Fibroblast of skin of right quadriceps (primary cell): ENCODE results near the gene CYP1B1.
"Not testable (repeated sequence)": the region's sequence is repeated elsewhere in the genome, so short reads cannot be mapped to it uniquely, and the experiment has no call there.

Experiments used
- DNase-seq: peaks from one replicate; pipeline ENCODE4 v3.0.0-alpha.2; 2013

CYP1B1 gene

DNA sequence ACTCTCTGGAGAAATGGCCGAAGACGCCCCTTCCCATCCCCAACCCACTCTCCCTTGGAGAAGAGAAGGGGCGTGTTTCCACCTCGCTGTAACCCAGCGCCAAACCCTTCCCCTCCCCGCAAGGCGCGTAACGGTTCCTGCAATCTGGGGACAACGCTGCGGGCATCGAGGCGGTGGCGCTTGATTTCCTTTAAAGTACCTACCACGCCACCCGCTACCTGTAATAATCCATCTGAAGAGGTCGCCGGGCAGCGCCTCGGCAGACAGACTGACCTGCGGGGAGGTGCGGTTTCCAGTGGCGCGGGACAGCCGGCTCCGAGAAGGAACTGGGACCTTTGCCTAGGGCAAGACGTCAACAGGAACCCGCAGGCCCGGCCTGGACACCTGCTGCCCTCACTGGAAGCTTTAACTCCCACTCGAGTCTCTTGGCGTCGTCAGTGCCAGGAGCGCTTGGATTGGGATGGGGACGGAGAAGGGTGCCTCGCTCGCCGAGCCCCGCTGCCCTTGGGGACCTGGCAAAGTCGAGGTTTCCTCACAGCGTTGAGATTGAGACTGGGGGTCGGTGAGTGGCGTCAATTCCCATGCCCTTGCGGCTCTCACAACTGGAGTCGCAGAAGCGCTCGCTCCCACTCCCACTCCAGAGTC is at the start of gene CYP1B1:
CYP1B1 (minus strand) TSS at position 645 of the 645 bp plus-strand sequence. CDS start 763 bp downstream, outside the sequence.
- DNase-seq = no peak

DNA sequence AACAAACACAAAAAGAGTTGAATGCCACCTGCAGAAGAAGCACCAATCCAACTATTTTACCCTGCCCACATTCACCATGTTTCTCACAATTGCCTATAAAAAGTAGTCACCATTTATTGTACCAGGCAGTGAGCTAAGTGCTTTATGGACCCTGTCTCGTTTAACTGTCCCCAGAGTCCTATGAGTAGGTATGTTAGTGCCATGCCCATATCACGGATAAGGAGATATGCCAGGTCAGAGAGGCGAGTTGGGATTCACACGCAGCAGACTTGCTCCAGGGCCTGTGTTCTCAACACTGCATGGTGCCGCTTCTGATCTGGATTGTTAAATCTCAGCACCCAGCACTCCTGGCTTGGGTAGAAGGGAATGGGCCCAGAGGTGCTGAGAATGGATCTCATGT is 49.1 kb upstream of the CYP1B1 start:
- DNase-seq = no peak

DNA sequence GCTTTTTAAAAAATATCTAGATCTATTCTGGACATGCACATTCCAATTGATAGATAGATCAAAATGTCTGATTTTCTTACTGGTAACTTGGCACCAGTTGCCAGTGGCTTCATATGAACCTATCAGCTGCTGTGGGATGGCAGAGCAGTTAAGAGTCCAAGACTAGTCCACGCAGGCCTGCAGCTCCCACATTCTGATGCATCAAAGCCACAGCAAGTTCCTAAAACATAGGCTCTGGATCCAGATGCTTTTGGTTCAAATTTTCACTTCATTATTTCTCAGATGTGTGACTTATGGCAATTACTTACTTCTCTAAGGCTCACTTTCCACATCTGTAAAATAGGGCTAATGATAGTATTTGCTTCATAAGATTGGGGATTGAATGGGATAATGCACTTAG is 48.0 kb upstream of the CYP1B1 start:
- no peak for DNase-seq

DNA sequence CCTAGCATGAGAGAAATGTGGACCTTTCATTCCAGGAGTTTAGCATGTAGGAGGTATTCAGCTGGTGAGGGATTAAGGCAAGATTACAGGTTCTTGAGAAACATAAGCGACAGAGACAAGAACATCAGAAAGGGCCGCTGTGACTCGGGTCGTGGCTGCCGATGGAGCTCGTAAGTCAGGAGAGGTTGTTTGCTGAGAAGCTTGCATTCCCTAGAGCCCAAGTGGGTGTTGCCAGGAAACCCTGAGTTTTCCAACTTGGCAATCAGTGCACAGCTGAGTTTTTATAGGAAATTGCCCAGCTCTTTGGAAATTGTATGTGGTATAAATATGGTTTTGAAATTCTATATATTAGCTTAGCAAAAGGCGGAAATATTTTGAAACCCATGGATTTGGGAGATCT is 46.4 kb upstream of the CYP1B1 start:
- peak; percentile 46 for DNase-seq

DNA sequence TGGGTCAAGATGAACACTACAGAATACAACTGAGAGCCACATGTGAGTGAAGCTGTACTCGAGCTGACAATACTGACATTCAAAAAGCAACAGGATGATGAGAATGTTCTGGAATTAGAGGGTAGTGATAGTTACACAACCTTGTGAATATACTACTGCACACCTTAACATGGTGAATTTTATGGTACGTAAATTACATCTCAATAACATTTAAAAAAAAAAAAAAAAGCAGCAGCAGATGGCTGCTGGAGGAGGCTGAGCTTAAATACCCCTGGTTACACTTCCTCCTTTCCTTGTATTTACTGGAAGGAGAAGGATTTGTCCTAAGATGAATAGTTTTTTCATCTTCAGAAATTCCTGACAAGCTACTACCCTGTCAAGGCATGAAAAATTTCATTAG is 45.5 kb upstream of the CYP1B1 start:
- DNase-seq = no peak

DNA sequence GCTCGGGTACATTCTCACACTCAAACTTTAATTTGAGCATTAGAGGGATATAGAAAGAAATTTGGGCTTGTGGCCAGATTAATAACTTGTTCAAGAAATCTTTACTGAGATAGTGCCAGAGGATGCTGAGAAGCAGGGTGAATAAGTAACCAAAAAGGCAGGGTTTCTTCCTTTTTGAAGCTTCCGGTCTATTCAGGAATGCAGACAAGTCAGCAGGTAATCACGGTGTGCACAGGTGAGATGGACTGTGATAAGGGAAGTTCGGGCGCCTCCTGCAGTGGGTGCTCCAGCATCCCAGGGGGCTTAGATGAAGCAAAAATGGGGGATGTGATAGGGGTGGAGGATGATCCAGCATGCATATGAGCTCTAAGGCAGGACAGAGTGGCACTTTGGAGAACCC is 44.9 kb upstream of the CYP1B1 start:
- no peak for DNase-seq

DNA sequence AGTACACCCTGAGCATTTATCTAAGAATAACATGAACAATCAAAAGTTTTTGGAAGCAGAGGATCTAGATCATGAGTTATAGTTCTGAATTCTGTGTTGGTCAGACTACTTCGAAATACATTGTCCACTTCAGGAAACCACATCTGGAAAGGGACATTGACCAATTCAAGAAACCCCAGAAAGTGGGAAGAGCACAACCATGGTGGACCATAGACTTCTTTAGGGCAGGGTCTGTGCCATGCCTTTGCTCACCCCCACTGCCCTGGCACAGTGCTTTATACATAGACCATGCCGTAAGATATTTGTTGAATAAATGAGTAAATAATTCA is 44.3 kb upstream of the CYP1B1 start:
- no peak for DNase-seq

DNA sequence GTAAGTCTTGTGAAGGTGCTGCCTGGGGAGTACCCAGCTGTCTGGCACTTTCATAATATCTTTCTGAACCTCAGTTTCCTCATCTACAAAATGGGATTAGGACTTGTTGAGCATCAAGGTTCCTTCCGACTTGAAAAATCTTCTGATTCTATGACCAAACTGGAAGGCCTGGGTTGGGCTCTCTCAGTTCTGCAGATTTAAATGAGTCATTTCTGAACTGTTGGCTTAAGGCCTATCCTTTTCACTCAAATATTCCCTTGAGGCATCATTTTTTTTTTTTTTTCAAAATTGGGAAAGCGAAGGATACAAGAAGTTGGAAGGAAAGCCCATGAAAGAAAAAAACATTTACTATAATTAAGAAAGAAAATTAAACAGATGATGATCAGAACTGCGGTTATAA is 40.8 kb upstream of the CYP1B1 start:
- peak; percentile 69 for DNase-seq

DNA sequence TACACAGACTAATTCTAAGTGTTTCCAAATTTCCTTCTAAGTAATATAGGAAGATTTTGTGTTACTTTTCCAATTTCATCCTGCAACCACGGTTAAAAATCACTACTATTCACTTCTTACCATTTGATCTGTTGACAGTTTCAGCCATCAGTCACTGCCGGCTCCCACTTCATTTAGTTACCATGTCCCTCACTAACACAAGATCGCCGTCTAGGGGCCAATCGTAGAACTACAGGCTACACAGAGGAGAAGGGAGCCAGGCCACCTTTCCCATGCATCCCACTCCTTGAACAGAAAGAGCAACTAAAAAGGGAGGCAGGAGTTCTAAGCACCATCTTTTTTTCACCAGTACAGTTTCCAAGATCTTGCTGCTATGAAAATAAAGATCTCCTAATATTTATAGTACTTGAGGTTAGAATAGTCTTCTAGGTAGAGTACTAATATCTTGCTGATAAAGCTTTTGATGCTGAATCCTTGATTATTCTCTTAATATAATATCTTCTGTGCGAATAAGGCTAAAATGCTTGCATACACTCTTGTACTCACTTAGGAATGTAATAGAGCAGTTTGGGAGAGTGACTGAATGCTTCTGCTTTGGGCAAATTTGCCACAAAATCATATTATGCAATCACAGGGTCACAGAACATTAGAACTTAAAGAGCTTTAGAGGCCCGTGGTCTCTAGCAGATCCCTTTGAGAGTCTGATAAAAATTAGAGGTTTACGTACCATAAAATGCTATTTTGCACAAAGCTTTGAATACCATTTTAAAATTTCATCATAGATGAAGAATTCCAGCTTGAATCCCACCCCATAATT is 39.5 kb upstream of the CYP1B1 start:
- DNase-seq = peak; percentile 79

DNA sequence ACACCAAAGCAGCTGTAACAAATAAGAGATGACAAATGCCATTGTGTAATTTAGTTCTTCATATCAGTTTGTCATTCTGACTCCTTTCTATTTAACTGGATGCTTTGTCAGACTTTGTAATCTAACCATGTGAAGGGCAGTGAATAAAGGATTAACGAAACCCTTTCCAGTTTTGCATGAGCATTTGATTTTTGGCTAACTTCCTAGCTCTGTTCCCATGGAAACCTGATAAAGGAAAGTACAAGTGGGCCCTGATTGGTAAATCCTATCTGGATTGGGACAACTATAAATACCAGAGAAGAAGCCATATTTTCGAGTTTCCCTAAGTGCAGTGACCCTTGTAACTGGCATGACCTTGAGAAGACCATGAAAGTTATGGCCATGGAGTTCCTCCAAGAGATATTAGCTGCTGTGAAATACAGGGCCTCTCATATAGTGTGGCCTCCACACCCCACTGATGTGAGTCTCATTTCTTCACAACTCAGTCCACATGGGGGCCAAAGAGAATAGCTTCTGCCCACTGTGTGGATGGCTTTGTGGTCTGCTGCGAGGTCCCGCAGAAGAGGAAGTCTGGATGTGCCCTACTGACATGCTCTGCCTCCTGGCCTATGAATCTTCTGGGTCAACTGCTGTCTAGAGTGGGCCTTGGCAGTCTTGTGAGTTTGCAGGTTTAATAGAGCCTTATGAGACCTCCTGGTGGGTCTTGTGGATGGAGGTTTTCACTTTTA is 38.2 kb upstream of the CYP1B1 start:
- peak; percentile 50 for DNase-seq

DNA sequence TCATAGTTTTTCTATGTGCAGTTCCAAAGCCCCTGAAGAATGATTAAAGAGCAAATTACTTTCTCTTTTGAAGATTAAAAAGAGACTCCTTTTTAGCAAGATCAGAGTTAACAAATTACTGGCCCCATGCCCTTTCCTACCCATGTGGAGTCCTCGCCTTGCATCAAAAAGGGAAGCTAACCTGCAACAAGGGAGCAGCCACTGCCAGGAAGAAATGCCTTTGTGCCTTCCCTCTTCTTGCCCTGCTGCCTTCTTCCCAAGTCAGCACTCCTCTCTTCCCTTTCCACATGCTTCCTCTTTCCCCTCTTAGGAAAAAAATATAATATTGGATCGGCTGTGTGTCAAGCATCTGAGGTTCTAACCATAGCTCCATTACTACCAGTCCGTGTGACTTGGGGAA is 37.1 kb upstream of the CYP1B1 start:
- no peak for DNase-seq

DNA sequence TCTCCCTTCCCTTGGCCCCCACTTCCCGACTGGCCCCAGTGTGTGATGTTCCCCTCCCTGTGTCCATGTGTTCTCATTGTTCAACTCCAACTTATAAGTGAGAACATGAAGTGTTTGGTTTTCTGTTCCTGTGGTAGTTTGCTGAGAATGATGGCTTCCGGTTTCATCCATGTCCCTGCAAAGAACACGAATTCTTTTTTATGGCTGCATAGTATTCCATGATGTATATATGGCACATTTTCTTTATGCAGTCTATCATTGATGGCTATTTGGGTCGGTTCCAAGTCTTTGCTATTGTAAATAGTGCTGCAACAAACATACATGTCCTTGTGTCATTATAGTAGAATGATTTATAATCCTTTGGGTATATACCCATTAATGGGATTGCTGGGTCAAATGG is 35.4 kb upstream of the CYP1B1 start:
- not testable (repeated sequence) for DNase-seq

DNA sequence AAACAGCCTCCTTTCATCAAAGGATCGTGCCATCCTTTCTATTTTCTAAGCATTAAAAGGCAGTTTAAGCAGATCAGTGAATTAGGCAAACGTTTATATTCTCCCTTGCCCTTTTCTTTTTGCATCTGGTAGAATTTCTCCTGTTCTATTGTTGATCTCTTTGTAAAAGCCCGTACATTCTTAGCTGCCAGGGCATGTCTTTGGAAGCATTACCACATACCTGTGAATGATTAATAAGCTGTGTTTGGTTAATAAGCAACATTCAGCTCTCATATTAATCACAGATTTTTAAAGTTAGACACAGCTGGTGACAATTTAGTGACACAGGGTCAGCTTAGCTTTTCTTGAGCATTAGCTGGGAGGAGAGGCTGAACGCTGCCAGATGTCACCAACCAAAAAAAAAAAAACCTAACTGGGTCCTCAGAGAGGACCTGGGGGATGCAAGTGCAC is 33.8 kb upstream of the CYP1B1 start:
- peak; percentile 66 for DNase-seq

DNA sequence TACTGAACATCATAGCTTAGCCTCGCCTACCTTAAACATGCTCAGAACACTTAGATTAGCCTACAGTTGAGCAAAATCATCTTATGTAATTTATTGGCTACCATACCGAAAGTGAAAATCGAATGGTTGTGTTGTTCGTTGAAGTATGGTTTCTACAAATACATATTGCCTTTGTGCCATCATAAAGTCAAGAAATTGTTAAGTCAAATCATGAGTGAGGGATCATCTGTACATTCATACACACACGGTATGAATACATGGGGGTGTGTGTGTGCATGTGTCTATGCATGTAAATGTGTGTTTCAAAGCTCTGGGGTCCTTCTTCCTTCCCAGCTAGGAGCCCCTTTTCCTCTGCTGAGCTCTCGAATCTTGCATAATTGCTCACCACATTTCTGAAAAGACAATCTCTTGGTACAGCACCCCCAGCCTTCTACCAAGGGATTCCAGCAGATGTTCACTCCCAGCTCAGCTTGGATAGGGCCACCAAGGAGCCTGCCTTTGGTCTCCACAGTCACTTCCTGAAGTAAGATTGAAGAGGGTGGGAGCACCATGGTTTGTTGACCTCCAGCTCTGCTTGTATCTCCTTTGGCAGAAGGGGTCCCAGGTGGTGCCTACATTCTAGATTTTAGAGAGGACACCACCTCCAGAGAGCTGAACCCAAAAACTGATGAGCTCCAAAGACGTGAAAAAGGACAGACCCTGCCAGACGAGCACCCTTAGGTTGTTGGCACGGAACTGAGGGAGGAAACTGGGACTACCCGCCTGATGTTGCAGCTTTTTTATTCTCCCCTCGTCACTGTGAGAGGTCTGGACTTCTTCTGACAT is 33.2 kb upstream of the CYP1B1 start:
- DNase-seq = no peak

DNA sequence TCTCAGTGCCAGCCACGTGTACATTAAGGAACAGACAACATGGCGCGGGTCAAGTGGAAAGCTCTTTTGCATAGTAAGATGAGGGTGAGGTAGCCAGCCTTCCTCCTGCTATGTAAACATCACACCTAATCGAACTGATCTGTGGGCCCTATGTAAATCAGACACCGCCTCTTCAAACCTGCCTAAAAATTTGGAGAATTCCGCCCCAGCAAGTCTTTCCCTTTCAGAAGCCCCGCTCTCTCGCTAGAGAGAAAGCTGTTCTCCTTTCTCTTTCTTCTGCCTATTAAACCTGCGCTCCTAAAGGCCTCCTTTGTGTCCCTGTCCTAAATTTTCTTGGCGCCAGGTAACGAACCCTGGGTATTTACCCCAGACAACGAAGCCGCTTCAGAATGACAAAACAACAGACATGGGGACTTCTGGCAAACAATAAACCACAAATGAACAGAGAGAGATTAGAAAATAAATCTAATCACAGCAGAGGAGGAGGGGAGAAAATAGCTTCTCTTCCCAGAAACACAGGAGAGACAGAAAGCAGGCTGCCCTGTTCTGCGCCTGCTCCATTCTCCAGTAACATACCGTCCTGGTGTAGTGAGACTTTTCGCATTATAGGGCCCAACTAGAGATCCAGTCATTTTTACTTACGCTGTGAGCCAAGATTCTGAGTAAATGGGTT is 31.9 kb upstream of the CYP1B1 start:
- no peak for DNase-seq

DNA sequence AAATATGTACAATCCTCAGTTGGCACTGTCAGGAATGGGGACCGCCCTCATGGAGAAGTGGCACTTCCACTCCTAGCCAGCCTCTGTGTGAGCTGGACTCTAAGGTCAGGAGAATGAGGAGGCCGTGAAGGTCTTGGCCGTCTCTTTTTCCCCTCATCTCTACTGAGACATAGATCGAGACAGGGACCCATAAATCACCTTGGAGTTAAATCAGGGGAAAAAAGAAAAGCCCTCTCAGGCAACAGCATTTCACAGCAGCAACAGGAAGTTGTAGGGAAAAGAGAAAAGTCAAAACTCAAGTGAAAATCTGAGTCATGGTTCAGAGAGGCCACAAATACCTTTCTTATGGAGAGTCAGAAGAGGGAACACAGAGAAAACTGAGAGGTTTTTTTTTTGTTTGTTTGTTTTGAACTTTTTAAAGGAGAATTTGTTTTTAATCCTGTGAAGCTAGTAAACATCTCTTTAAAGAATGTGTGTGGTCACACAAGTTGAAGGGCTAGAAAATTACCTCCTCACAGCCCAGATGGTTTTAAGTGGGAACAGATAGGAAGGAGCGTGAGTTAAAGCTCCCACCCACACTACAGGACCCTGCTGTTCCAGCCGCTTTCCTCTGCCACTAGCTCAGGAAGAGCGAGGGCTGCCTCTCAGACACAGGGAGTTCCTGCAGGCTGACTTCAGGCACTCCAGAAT is 30.6 kb upstream of the CYP1B1 start:
- peak; percentile 85 for DNase-seq

DNA sequence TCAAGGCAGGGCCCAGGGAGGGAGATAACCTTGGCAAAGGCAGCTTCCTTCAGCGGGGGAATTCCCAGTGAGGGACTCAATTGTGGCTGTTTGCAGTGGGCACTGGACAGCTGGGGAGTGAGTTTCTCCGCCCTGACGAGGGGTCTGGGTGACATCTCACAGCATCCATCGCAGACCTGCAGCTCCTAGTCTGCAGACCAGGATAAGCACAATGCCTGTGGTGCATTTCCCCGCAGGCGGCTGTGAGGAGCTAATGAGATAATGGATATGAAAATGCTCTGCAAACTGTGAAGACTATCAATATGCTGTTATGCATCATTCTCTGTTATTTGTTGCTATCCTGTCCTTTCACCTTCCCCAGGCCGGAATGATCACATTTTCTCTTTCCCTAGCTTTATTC is 30.0 kb upstream of the CYP1B1 start:
- DNase-seq = no peak

DNA sequence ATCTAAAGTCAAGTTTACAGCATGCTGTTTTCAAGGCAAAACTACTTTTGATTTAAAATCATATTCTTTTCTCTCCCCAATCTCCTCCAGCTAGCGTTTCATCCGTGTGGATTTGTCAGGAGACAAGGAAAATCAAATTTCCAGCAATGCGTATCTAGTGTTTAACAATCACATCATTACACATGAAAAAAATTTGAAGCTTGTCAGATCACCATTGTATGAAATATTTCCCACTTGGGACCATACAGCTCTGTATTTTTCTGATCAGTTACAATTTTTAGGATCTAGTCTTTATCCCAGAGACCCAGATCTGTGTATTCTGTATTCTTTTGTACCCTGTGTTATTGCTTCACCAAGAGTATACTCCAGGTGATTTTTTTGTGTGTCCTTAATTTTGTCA is 28.6 kb upstream of the CYP1B1 start:
- DNase-seq = no peak

DNA sequence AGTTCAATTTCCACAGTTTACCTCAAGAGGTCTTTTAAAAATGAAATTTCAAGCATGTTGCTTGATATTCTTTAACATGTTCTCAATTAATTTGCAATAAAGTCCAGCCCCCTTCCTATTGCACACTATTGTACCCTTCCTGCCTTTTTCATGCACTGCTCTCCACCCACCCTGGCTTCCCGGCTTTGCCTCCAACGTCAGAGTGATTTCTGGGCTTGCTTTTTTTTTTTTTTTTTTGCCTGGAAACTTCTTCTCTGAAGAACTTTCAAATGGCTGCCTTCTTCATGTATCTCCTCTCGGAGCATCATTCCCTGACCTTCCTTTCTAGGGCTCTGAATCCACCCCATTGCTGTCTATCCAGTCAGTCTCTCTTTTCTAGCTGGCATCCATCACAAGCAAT is 24.4 kb upstream of the CYP1B1 start:
- no peak for DNase-seq

DNA sequence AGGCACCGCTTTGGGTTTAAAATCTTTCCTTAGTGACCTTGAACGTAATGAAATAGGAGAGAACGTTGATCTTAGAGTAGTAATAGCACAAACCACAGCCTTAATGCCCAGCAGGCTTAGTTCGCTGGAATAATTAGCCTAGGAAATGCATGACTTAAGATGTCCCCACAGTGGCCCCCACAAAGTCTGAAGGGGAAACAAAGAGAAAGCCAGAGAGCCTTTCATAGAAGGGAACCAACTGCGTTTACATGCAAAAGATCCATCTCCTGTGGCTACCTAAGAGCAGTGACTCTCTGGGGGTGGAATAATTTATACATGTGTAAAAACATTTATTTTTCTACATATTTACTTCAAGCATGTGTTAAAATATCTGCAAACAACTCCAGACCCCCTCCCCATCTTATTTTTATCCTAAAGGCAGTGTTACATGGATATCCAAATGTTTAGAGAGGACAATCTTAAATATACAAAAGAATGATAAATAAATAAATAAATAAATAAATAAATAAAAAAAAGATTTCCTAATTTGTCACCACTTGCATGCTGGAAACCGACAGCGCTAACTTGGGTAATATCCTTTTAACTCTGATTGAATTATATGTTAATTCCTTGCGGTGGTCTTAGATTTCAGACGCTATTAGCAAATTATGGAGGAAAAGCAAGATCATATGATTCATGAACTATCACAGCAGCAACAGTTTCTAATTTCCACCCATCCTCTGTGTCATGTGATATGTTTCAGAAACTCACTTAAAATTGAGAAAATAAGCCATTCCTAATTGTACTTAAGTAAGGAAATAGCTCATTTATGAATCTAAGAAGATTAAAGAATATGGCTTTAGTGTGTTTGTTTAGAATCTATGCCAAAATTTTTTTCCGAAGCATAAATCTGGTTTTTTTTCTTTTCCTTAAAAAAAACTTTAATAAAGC is 23.4 kb upstream of the CYP1B1 start:
- DNase-seq = no peak
